Measurements from ENCODE around the gene POLR2J3.
"Not testable (repeated sequence)": the region's sequence is repeated elsewhere in the genome, so short reads cannot be mapped to it uniquely, and the experiment has no call there.

DNA sequence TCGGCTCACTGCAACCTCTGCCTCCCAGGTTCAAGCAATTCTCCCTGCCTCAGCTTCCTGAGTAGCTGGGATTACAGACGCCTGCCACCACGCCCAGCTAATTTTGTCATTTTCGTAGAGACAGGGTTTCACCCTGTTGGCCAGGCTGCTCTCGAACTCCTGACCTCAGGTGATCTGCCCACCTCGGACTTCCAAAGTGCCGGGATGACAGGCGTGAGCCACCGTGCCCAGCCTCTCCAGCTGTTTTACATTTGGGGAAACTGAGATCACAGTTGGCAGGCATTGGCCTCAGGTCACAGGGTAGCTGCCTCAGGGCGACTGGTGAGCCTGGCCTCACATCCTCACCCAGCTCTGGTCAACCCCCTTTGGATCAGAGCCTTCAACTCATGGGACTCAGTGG, 37.4 kb upstream of the POLR2J3 start:
- TF ChIP-seq, protein P1, sequence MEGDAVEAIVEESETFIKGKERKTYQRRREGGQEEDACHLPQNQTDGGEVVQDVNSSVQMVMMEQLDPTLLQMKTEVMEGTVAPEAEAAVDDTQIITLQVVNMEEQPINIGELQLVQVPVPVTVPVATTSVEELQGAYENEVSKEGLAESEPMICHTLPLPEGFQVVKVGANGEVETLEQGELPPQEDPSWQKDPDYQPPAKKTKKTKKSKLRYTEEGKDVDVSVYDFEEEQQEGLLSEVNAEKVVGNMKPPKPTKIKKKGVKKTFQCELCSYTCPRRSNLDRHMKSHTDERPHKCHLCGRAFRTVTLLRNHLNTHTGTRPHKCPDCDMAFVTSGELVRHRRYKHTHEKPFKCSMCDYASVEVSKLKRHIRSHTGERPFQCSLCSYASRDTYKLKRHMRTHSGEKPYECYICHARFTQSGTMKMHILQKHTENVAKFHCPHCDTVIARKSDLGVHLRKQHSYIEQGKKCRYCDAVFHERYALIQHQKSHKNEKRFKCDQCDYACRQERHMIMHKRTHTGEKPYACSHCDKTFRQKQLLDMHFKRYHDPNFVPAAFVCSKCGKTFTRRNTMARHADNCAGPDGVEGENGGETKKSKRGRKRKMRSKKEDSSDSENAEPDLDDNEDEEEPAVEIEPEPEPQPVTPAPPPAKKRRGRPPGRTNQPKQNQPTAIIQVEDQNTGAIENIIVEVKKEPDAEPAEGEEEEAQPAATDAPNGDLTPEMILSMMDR (IDR thresholded peaks at IDR 0.05), result not testable (repeated sequence)
- TF ChIP-seq EZH2 (IDR thresholded peaks at IDR 0.05; ENCODE audit: borderline replicate concordance, insufficient read depth, low read depth, low read length, poor library complexity, severe bottlenecking), result not testable (repeated sequence)

Data from B cell (primary cell).